Calu3 (cell line): ENCODE results near the gene FOXRED2. TPM values are rescaled to one million over a fixed set of nuclear protein-coding genes. Genes with fewer than 3 reads are reported as not detected.
"Not testable (repeated sequence)": the region's sequence is repeated elsewhere in the genome, so short reads cannot be mapped to it uniquely, and the experiment has no call there.

Experiments used
- BruUV-seq: library from RNA; stranded (reverse); fragments of 400-500 nt; replicated peaks from 2 replicates; lab custom pipeline; 2021; lab: Mats Ljungman, UMichigan
- CTCF ChIA-PET: fragments of 300-600 bp; sonication (Branson Sonifier 250); formaldehyde crosslinking; loops from one replicate; lab custom pipeline; 2022; ENCODE audit warnings: antibody characterized with exemption; lab: Charles Lee
- DNase-seq: peaks from one replicate; pipeline ENCODE4 v3.0.0; 2022
- H3K27ac Mint-ChIP-seq: one replicate; pipeline ENCODE4 v1.8.0; 2022; ENCODE audit warnings: mixed read lengths; ENCODE audit not compliant: unreplicated experiment
- H3K27me3 Mint-ChIP-seq: one replicate; pipeline ENCODE4 v1.8.0; 2022; ENCODE audit warnings: mixed read lengths; ENCODE audit not compliant: unreplicated experiment
- H3K36me3 Mint-ChIP-seq: one replicate; pipeline ENCODE4 v1.8.0; 2022; ENCODE audit warnings: mild to moderate bottlenecking, moderate library complexity, mixed read lengths; ENCODE audit not compliant: insufficient read depth, unreplicated experiment
- H3K4me1 Mint-ChIP-seq: one replicate; pipeline ENCODE4 v1.8.0; 2022; ENCODE audit warnings: mild to moderate bottlenecking, low read depth, mixed read lengths; ENCODE audit not compliant: unreplicated experiment
- H3K4me3 Mint-ChIP-seq: one replicate; pipeline ENCODE4 v1.8.0; 2022; ENCODE audit warnings: mild to moderate bottlenecking, low read depth, moderate library complexity, mixed read lengths; ENCODE audit not compliant: unreplicated experiment
- H3K9me3 Mint-ChIP-seq: one replicate; pipeline ENCODE4 v1.8.0; 2022; ENCODE audit warnings: low read depth, mixed read lengths; ENCODE audit not compliant: unreplicated experiment
- intact Hi-C: fragments of 100-400 bp; cut with micrococcal nuclease; formaldehyde crosslinking; loops from one replicate; pipeline ENCODE4 v1.10.0; 2022; ENCODE audit not compliant: unreplicated experiment
- total RNA-seq: library from RNA; stranded (reverse); gene quantifications from 2 replicates; pipeline ENCODE4 v1.2.3, GENCODE V29; 2022
- TF ChIP-seq, protein P1 (sequence below): fragments of 200-600 bp; IDR thresholded peaks from one replicate; pipeline ENCODE4 v1.8.0; 2022; ENCODE audit warnings: antibody characterized with exemption; ENCODE audit not compliant: unreplicated experiment

FOXRED2 gene
- total RNA-seq, 1 experiment from 2014 or later, result 27.9 TPM

DNA sequence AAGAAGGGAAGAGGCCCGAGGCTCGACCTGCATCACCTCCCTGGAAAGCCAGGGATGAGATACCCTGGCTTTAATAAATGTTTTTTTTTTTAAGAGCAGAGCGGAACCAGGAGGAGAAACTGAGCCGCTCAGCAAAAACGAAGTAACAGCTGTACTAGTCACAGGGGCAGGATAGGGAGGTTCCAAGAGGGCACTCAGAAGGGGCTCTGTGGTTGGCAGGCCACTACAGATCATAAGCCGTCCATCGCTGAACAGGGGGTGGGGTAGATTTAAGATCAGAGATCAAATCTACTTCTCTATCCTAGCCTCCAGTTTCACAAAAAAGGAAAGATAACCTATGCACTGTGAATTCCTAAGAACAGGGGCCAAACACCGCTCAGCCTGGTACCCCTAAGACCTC, 21.5 kb upstream of the FOXRED2 start:
- peaks cover 63% of the 10 kb centered on the region for H3K36me3 Mint-ChIP-seq
- H3K4me1 Mint-ChIP-seq, result peaks cover 10% of the 10 kb centered on the region
- no peaks in the 10 kb centered on the region for H3K9me3 Mint-ChIP-seq
- peaks cover 7% of the 10 kb centered on the region for H3K27me3 Mint-ChIP-seq
- BruUV-seq, result no TSS peak
- DNase-seq, result no peak
- intact Hi-C loops, result loop anchor here (5.0 kb wide), 1 partner anchor 286 kb away; no protein-coding TSS in a partner anchor
- H3K4me3 Mint-ChIP-seq, result peak overlapping the region; percentile 88
- TF ChIP-seq, protein P1, sequence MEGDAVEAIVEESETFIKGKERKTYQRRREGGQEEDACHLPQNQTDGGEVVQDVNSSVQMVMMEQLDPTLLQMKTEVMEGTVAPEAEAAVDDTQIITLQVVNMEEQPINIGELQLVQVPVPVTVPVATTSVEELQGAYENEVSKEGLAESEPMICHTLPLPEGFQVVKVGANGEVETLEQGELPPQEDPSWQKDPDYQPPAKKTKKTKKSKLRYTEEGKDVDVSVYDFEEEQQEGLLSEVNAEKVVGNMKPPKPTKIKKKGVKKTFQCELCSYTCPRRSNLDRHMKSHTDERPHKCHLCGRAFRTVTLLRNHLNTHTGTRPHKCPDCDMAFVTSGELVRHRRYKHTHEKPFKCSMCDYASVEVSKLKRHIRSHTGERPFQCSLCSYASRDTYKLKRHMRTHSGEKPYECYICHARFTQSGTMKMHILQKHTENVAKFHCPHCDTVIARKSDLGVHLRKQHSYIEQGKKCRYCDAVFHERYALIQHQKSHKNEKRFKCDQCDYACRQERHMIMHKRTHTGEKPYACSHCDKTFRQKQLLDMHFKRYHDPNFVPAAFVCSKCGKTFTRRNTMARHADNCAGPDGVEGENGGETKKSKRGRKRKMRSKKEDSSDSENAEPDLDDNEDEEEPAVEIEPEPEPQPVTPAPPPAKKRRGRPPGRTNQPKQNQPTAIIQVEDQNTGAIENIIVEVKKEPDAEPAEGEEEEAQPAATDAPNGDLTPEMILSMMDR, result no peak
- CTCF ChIA-PET, result interaction anchor here (0.6 kb wide), 1 partner anchor 58 kb away, joined by 3 read pairs; no protein-coding TSS in a partner anchor
- peak overlapping the region; percentile 99 for H3K27ac Mint-ChIP-seq

DNA sequence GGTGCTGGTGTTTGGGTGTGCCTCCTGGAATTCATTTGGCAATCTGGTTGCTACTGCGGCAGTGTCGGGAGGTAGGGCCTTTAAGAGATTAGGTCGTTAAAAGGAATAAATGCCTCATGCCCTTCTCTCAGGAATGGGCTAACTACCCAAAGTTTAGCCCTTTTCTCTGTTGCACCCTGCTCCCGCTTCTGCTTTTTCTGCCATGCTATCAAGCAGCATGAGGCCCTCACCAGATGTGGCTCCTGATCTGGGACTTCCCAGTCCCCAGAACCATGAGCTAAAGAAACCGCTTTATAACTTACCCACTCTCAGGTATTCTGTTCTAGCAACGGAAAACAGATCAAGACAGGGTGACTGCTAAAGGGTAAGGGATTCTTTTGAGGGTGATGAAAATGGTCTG, 15.8 kb upstream of the FOXRED2 start:
- Mint-ChIP-seq H3K27me3 (no peaks in the 10 kb centered on the region), H3K27ac (no peak overlapping the region), H3K9me3 (no peaks in the 10 kb centered on the region), H3K4me1 (peaks cover 10% of the 10 kb centered on the region), H3K4me3 (no peak overlapping the region), H3K36me3 (peaks cover 92% of the 10 kb centered on the region)
- CTCF ChIA-PET, result no interaction called here
- TF ChIP-seq, protein P1, result no peak
- BruUV-seq, result no TSS peak
- intact Hi-C loops, result no loop called here
- no peak for DNase-seq

DNA sequence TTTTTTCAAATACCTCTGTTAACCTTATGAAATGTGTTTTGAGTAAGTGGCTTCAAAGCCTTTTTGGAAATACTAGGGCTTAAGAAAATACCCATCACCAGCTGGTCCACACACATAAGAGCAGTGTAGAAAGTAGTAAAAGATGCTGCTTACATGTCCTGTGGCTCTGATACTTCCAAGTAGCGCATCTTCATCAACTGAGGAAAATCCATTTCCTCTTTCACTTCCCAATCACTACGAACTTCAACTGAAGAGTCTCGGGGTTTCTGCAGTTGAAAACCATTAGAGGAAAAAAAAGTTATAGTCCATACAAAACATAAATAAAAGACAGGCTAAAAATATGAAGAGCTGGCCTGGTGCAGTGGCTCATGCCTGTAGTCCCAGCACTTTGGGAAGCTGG, 13.6 kb upstream of the FOXRED2 start:
- TF ChIP-seq, protein P1, result no peak

DNA sequence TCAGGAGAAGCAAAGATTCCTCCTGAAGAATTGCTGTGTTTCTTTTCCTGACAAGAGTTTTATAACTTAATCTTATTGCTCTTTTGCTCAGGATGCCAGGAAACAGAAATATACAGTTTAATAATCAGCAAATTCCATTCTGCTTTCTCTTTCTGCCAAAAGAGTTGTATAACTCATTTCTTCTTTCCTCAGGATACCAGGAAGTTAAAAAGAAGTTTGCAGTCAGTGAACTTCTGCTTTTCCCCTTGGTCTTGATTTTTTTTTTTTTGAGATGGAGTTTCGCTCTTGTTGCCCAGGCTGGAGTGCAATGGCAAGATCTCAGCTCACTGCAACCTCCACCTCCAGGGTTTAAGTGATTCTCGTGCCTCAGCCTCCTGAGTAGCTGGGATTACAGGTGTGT, 13.1 kb upstream of the FOXRED2 start:
- H3K4me1 Mint-ChIP-seq, intact Hi-C loops, DNase-seq, BruUV-seq, H3K4me3 Mint-ChIP-seq, H3K27me3 Mint-ChIP-seq, H3K27ac Mint-ChIP-seq, H3K9me3 Mint-ChIP-seq, CTCF ChIA-PET: not testable (repeated sequence)
- peaks cover 86% of the 10 kb centered on the region for H3K36me3 Mint-ChIP-seq

More for the DNA sequence above, 13.6 kb upstream of the FOXRED2 start:
- Mint-ChIP-seq H3K36me3 (peaks cover 86% of the 10 kb centered on the region), H3K4me3 (no peak overlapping the region), H3K27ac (no peak overlapping the region), H3K4me1 (no peaks in the 10 kb centered on the region), H3K9me3 (no peaks in the 10 kb centered on the region), H3K27me3 (no peaks in the 10 kb centered on the region)
- no TSS peak for BruUV-seq
- CTCF ChIA-PET, result interaction anchor here (1.8 kb wide), 1 partner anchor 10 kb away, joined by 8 read pairs; no protein-coding TSS in a partner anchor
- intact Hi-C loops, result no loop called here
- DNase-seq, result no peak

DNA sequence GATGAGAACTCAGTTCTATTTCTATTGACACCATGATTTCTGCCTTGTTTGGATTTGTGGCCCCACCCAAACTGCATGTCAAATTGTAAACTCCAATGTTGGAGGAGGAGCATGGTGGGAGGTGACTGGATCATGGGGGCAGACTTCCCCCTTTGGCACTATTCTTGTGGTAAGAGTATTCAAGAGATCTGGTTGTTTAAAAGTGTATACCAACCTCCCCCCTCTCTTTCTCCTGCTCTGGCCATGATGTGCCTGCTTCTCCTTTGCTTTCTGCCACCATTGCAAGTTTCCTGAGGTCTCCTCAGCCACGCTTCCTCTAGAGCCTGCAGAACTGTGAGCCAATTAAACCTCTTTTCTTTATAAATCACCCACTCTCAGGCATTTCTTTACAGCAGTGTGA, 7.9 kb upstream of the FOXRED2 start:
- intact Hi-C loops, result no loop called here
- Mint-ChIP-seq H3K27me3 (no peaks in the 10 kb centered on the region), H3K36me3 (peaks cover 90% of the 10 kb centered on the region), H3K27ac (no peak overlapping the region), H3K9me3 (no peaks in the 10 kb centered on the region), H3K4me3 (no peak overlapping the region), H3K4me1 (no peaks in the 10 kb centered on the region)
- no peak for DNase-seq
- CTCF ChIA-PET, result interaction anchor here (0.6 kb wide), 1 partner anchor 605 kb away, joined by 3 read pairs; no protein-coding TSS in a partner anchor
- BruUV-seq, result no TSS peak
- TF ChIP-seq, protein P1, result no peak
